ENCODE measurements around the gene POLH. TPM values are rescaled to one million over a fixed set of nuclear protein-coding genes. Genes with fewer than 3 reads are reported as not detected.

Gene POLH
- total and polyA plus RNA-seq, 2 donors (not counting 3 experiments of a cell fraction or from before 2014, with no cell fraction given): 9.3 to 36.6 TPM

- intact Hi-C loops (cut with micrococcal nuclease): loop anchor here (1.0 kb wide), 1 partner anchor 9 kb away; the partner anchor contains the start of gene RSPH9
- Histone ChIP-seq H3K4me3 (replicated peaks in 1 of 3; ENCODE audit: insufficient read depth in 1 of 3, low read depth in 1 of 3, low read length in 3 of 3) (peak overlapping the region; percentile 71 to 91 (median 81)), H3K79me2 (ENCODE audit: control insufficient read depth, insufficient read depth, low read length) (peaks cover 41% of the 10 kb centered on the region), H3K27ac (ENCODE audit: insufficient read depth, low read depth, low read length) (peak overlapping the region; percentile 57), H3K27me3 (ENCODE audit: control insufficient read depth in 2 of 2, insufficient read depth in 2 of 2, low read length in 2 of 2) (no peaks in the 10 kb centered on the region), H3K36me3 (ENCODE audit: control insufficient read depth in 2 of 2, extremely low read depth in 1 of 2, insufficient read depth in 2 of 2, low read length in 2 of 2) (peaks cover 10 to 12% of the 10 kb centered on the region in 2 experiments), H2AFZ (ENCODE audit: low read depth, low read length) (peak overlapping the region; percentile 69), H3K9me3 (replicated peaks; ENCODE audit: control insufficient read depth, insufficient read depth, low read length) (no peaks in the 10 kb centered on the region), H3K9ac (replicated peaks; ENCODE audit: extremely low read depth, insufficient read depth, low read length) (peak overlapping the region; percentile 79), H3K9me1 (replicated peaks; ENCODE audit: control insufficient read depth, extremely low read depth, insufficient read depth, low read length) (no peaks in the 10 kb centered on the region), H4K20me1 (replicated peaks; ENCODE audit: control insufficient read depth, extremely low read depth, insufficient read depth, low read length) (no peaks in the 10 kb centered on the region), H3K4me1 (ENCODE audit: control insufficient read depth, extremely low read depth, insufficient read depth, low read length) (peaks cover 10% of the 10 kb centered on the region), H3K4me2 (ENCODE audit: insufficient read depth, low read length) (peak overlapping the region; percentile 86)
- dilution Hi-C loops (cut with MboI; ENCODE audit: extremely low pct_ligation_motif_present, low sequenced_read_pairs): no loop called here
- BruUV-seq (replicated peaks): no TSS peak
- DNase-seq (ENCODE audit: low read depth, low spot score): no peak
- ChIA-PET CTCF (interaction anchor here (0.8 to 1.5 kb wide), 7 partner anchors 9 to 442 kb away, joined by 3 to 5 read pairs (median 4); partner anchors contain the start of gene RSPH9), POLR2A (no interaction called here)
- no peak for TF ChIP-seq JUN (IDR thresholded peaks at IDR 0.05; ENCODE audit: borderline replicate concordance, insufficient read depth, insufficient read length, low read depth)
- no peak for TF ChIP-seq EZH2 (IDR thresholded peaks at IDR 0.05; ENCODE audit: borderline replicate concordance, low read depth, low read length, severe bottlenecking)
- TF ChIP-seq, protein P1, sequence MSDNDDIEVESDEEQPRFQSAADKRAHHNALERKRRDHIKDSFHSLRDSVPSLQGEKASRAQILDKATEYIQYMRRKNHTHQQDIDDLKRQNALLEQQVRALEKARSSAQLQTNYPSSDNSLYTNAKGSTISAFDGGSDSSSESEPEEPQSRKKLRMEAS (IDR thresholded peaks at IDR 0.05; ENCODE audit: insufficient read depth, insufficient read length): no peak
- TF ChIP-seq POLR2A (IDR thresholded peaks at IDR 0.05; ENCODE audit: low read depth, low read length): no peak
- TF ChIP-seq MYC (IDR thresholded peaks at IDR 0.05; ENCODE audit: low read depth, low read length): no peak
- TF ChIP-seq FOS (IDR thresholded peaks at IDR 0.05; ENCODE audit: borderline replicate concordance, insufficient read depth, low read length): no peak
- TF ChIP-seq, protein P2, sequence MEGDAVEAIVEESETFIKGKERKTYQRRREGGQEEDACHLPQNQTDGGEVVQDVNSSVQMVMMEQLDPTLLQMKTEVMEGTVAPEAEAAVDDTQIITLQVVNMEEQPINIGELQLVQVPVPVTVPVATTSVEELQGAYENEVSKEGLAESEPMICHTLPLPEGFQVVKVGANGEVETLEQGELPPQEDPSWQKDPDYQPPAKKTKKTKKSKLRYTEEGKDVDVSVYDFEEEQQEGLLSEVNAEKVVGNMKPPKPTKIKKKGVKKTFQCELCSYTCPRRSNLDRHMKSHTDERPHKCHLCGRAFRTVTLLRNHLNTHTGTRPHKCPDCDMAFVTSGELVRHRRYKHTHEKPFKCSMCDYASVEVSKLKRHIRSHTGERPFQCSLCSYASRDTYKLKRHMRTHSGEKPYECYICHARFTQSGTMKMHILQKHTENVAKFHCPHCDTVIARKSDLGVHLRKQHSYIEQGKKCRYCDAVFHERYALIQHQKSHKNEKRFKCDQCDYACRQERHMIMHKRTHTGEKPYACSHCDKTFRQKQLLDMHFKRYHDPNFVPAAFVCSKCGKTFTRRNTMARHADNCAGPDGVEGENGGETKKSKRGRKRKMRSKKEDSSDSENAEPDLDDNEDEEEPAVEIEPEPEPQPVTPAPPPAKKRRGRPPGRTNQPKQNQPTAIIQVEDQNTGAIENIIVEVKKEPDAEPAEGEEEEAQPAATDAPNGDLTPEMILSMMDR (IDR thresholded peaks at IDR 0.05; ENCODE audit: extremely low read depth in 1 of 2, insufficient read depth in 1 of 2, low read depth in 1 of 2, low read length in 2 of 2): no peak
- no peak for TF ChIP-seq GATA2 (IDR thresholded peaks at IDR 0.05; ENCODE audit: insufficient read depth, insufficient read length, low read depth, low read length)
- no peak for TF ChIP-seq POLR2AphosphoS5 (IDR thresholded peaks at IDR 0.05; ENCODE audit: insufficient read depth, low read depth, low read length)
- FAIRE-seq: no peak
These were observed 60.3 kb downstream of the POLH start for GRCh38 chr6:43636308-43636659.
